ENCODE results near the gene TTC28.

Gene TTC28

DNA sequence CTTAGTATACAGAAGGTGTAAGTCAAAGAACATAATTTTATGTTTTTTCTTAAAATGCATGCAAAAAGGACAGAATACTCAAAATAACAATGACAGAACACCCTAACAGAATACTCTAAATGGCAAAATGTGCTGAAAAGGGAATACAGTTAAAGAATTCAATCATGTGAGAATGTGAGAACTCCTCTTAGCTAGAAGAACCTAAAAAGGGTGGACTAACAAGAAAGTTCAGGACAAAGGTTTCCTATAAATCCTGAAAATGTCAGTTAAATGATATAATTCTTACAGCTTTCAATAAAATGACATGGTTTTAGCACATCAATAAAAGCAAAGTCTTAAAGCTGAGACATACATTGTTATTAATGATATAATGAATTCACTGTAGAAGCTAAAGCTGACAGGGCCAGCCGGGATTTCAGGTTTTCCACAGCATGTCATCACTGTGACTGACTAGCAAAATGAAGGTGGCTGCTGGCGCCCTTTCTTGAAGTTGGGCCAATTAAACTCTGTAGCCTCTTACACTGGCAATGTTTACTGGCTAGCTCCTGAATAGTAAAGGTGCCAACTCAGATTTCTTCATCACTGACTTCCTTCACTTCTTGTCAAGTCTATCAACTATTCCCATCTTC, 244.4 kb downstream of the TTC28 start:
- DNase-seq: no peak

DNA sequence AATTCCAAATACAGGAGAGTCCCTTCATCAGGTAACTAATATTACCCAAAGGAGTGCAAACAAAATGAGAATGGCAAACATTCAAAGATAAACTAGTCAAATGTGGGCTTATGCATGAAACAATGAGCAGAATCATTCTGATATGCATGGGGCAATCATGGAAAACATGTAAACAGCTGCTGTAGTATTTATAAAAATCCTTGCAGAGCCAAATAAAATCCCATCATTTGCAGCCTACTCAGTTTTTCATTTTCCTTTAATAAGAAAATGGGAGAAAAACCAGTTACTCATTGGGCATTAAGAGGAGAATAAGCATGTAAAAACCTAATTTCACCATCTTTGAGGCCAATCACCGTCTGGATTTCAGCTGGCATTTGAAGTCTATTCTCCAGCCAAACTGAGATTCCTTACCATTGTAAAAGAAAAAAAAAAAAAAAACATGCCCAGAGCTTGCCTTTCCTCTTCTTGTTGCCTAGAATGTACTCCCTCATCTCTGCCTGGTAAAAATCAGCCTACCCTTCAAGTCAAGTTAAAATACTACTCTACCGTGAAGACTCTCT, 249.1 kb downstream of the TTC28 start:
- no peak for DNase-seq

DNA sequence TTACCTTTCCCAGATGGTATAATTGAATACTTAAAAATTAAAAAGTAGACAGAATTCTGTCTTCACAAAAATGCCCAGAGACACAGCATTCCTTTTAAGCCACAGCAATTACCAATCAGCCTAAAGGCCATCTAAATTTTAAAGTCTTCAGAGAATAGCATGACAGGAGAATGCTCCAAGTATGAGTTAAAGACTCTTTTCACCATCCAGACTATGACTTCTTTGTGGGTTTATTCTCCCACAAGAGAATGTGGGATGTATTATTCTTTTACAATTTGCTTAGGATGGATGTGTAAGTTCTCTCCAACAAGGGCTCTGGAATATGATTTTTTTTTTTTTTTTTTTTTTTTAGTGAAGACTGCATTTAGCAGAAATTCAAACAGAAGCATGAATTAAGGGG, 249.9 kb downstream of the TTC28 start:
- no peak for DNase-seq

DNA sequence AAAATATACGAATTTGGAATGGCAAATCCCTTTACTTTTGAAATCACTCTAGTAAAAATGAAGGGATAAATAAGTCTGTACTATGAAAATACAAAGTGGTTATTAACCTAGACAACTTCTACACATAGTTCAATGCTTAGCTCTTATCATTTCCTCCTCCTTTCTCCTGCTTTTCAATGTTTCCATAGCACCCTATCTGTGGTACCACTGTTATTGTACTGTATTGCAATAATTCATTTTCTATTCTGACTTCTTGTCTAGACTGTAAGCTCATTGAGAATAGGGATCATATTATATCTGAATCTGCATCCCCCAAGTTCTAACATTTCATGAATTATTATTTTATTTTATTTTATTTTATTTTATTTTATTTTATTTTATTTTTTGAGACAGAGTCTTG, 251.4 kb downstream of the TTC28 start:
- DNase-seq: no peak

DNA sequence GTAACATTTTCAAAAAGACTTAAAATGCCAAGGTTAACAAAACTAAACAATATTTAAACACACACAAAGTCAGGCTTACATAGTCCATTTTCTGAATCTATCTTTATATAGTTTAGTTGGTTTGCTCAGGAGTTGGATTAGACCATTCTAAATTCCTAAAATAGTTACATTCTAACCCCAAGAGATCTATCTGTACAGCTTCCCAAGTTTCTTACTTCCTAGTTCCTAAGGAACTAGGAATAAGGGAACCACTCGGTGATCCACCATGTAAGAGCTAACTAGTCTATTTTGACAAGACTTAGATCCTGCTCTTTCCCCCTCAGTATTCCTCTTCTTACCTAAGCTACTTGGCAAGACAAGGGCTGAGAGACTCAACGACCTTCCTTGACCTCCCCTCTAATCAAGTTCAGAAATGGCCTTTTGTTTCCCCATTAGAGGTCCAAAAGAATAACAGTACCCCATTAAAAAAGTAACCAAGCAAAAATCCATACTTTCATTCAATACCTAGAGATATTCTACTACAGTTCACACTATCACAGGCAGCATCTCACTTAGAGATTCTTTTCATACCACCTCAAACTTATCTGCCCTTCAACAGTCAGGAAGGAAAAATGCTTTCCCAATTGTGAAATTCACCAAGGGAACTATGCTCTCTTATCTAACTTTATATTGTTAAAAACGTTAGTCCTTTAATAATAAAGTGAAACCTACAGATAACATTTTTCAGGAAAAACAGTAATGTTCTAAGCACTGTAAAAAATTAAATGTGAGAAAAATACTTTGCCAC, 253.1 kb downstream of the TTC28 start:
- DNase-seq: no peak

DNA sequence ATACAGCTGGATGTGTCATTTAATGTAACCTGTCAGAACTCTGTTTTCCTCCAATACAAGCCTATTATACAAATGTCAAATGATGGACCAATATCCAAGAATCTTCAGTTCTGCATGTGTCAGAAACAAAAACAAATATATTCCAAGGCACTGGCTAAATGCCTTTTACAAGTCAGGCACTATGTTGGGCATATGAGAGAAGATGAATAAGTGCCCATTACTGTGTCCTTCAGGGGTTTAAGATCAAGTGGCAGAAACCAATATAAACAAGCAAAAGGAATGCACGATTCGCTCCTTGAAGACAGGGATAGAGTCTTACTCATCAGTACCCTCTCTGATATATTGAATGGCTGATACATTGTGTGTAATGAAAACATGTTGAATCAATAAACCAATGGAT, 254.4 kb downstream of the TTC28 start:
- DNase-seq: no peak

DNA sequence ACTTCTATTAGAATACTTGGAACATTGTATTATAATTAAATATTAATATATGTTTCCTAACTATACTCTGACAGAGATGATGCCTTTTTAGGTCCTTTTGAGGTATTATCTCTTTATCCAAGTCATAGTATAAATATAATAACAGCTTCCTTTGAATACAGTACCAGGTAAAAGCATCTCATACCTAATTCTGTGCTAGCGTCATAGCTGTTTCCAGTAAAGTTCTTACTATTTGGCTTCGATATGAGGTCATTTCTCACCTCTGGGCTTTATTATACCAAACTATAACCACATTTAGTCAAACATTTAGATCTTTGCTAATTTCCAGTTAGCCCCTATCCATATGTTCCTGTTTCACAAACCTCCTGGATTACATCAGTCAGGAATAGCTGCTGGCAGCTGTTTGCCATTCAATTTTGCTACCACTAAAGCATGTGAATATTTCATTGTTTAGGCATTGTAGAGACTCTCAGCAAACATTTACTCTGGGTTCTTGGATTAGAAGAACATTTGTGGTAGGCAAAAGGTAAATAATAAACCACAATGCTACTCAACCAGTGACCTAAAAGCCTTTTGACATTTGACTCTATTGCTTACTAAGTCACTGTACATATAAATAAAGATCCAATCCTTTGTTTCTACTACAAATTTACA, 255.1 kb downstream of the TTC28 start:
- no peak for DNase-seq

DNA sequence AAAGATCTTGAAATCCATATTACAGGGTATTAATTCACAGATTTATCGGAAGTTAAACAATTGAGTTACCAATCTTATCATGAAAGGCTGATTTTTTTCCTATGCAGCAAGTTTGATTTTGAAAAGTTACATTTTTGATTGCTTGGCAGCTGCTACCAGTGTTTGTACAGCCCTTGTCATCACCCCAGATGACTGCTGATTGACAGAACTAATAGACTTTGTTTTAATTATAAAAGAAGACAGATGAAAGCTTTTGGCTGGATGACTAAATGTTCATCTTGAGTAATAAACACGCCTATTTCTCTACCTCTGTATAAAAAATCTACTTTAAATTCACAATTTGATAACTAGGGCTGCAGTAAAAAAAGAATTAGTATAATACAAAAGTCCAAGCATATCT, 259.7 kb downstream of the TTC28 start:
- DNase-seq: no peak

DNA sequence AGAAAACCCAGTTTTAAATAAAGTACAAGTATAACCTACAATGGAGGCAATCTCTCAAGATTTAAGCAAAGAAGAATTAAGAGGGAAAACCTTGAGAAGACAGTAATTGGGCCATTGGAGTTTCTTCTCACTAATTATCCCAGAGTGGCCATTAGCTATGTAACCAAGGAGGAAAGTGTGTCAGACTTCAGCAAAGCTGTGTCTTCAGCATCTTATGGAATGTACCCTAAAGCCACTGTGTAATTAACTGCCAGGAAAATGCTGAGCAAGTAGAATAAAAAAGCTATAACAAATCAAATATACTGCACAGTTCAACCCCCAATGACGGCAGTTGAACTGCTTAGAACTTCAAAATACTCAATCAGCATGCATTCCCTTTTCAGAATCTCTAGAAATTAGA, 261.6 kb downstream of the TTC28 start:
- no peak for DNase-seq

DNA sequence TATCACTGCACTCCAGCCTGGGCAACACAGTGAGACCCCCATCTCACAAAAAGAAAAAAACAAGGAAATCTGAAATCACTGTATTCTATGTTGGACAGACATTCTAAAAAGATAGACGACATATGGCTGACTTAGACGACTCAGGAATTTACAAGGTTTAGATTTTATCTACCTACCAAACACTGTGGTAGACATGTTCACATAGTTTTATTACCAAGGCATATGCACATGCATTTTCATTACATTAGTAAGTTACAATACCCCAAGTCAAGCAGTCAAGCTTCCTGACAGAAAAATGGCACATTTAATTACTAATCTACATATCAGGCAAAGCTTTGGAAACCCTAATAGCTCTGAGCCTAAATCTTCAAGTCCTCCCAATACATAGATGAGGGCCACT, 262.2 kb downstream of the TTC28 start:
- DNase-seq: no peak

DNA sequence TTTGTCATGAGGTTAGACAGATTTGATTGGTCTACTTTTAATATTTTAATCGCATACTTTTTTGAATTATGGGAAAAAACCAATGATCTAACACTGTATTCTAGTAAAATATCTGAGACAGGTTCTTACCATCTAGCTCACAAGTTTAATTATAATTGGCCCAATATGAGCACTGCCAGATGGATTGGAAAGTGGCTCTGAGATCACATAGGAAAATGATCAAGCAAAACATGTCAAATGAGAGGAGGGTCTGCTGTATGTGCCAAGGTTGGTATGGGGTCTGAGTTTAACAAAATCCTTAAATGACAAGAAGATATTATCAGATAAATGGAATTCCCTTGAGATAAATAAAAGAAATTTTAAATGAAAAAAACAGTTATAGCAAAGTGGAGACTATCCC, 264.7 kb downstream of the TTC28 start:
- no peak for DNase-seq

DNA sequence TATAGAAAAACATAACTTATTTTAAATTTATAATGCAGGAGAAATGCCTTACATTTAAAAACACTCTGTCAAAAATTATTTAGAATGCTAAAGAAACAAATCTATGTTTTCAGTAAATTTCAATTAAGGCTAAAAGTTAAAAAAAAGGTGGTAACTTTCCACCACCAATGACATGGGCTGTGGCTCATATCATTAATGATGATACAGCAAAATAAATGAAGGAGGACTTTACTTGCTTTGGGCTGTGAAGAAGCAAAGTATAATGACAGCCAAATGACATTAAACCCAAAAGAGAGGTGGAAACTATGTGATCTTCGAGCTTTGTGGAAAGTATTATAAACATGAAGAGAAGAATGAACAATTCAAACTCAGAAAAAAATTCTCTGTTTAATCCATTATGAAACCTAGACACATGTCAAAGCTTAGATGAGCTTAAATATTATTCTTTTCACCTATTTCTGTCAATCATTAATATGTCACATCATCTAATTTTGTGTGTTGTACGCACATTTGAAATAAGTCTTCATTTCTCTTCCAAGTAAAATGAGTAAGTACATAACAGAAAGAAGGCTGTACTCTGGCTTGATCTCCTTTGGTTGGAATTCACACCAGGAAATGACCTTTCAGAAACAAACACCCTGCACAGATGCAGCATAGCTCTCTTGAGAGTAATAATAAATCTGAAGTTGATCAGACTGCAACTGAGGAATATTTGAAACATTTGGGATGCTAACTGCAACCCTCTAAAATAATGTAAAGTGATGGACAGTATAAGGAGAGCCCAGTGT, 265.8 kb downstream of the TTC28 start:
- no peak for DNase-seq

DNA sequence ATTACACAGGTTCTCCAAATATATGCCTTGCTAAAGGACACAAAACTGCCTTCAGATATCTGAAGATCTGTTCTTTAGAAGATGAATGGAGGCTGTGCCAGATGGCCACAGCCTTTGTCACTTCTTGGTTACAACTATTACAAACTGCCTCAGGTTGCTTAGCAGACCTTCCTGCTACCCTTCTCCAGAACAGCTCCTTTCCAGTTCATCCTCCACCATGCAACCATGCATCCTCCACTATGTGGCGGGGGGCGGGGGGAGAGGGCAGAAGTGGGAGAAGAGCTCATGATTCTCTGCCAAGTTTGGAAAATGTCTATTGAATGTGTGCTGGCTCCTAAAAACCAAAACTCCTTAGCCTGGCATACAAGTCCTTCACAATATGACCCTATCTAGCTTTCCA, 267.5 kb downstream of the TTC28 start:
- DNase-seq: no peak

DNA sequence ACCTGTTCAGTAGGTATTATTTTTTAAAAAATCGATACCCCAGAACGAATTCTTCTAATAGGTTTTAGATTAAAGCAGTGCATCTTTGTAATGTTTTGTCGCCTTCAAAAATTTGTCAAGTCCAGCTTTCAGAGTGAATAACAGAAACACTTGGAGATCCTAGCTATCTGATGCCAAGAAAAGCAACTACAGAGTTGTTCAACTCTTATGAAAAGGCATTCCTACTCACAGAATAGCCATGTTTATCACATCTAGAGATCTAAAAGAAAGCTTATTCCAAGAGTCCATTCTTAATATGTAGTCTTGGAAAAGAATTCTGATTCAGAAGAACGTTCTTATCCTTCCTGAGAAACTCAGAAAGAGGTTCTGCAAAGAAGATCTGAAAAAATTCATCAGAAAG, 268.5 kb downstream of the TTC28 start:
- no peak for DNase-seq

DNA sequence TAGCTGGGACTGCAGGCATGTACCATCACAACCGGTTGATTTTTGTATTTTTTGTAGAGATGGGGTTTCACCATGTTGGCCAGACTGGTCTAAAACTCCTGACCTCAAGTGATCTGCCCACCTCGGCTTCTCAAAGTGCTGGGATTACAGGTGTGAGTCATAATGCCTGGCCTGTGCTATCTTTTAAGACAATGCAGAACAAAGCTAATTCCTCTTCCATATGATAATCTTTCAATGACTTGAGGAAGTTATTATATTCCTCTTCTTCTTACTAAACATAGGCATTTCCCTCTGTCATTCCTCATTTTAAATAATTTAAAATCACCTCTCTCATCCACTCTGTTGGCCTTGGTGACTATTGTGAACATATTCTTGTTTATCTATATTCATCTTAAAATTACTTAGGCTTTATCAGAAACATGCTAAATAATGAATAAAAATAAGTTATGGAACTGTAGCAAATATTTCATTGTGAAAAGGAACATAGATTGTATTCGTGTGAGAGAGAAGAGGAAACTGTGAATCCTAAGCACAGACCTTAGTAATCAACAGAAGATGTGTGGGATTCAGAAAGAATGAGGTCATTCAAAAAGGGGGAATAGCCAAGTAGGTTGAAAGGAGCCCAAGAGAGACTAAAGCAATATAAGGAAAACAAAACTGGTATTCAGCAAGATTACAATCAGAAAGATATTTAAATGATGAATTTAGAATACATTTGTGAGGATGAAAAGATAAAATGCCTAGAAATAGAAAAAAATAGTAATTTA, 269.4 kb downstream of the TTC28 start:
- no peak for DNase-seq

DNA sequence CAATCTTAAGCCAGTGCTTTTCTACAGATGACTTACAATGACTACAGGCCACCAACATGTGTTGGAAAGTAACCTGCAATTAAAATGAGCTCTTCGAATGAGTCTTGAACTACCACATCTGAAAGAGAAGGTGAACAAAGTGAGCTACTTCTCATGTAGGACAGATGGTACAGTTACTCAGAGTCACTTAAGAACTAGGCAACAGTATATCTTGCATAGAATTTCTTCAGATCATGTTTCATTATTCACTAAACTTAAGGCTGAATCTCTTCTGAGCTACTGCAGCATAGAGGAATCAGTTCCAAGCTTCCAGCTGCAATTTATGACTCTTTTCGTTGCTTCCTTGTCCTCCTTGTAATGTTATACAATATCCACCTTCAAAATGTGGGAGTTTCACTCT, 270.9 kb downstream of the TTC28 start:
- no peak for DNase-seq

DNA sequence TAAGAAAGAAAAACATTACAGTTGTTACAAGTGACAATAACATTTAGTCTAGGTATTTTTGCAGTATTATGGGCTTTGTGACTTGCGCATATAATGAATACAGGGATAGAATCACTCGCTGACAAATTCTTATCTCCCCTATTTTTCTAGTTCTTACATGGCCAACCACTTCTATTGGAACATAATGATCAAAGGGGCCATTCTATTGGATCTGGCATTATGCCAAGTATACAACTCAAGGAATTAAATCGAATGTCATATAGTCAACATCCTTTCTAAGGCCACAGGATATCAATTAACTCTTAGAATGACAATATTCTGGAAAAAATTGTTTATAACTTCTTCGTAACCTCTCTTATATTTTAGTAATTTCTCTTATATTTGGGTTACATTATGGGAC, 272.0 kb downstream of the TTC28 start:
- no peak for DNase-seq

DNA sequence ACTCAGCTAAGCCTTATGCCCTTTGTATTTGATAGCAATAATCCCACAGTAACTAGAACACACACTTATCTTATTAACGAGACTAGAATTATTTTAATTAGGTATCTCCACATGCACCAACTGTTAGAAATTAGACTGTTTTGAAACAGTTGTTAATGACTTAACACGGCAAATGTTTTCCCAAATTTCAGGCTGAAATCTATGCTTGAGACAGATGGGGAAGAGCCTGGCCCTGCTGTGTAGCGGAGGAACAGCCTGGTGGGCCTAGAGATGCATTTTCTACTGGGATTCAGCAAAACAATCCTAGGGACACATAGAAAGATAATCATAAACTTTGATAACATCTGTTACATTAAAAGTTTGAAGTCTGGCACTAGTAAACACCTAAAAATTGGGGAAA, 273.4 kb downstream of the TTC28 start:
- no peak for DNase-seq

DNA sequence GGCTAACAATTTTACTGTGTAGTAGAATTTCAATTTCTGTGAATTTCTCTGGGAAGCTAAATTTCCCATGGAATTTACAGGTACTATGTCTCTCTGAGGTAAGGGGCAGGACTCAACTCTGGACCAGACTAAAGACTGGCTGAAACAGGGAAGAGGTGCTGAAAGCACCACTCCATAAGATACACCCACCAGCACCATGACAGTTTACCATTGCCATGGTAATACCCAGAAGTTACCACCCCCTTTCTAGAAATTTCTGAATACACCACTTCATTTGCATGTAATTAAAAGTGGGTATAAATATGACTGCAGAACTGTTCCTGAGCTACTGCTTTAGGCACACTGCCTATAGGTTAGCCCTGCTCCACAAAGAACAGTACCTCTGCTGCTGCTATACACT, 274.1 kb downstream of the TTC28 start:
- DNase-seq: no peak

DNA sequence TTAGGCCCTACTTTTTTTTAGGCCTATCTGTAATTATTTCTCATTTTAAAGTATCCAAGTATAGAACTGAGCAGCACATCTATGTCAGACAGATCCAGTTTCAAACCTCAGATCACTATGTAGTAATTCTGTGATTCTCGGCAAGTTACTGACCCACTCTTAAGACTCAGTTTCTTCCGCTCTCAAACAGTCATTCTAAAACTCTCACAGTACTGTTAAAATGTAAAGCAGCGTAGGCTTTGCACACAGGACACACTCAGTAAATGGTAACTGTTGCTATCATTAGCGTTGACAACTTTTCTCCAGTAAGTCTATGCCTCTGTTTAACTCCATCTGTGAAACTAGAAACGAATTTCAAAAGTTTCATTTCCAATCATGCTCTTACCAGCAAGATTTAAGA, 277.1 kb downstream of the TTC28 start:
- DNase-seq: no peak

DNA sequence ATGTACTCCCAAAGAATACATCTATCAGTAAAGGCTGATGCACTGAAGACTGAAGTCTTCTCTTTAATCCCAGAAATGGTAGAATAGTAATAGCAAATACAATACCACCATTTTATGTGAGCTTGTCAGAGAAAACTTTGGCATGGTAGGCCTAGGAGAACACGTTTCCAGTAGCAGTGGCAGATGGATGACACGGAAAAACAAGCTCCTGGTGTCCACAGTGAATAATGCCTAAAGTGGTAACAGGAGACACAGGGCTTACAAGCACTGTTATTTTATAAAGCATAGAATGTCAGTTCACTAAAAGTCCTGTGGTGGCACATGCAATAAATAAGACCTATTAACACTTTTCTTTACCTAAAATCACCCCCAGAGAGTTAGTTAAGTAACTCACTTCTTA, 277.6 kb downstream of the TTC28 start:
- DNase-seq: no peak

DNA sequence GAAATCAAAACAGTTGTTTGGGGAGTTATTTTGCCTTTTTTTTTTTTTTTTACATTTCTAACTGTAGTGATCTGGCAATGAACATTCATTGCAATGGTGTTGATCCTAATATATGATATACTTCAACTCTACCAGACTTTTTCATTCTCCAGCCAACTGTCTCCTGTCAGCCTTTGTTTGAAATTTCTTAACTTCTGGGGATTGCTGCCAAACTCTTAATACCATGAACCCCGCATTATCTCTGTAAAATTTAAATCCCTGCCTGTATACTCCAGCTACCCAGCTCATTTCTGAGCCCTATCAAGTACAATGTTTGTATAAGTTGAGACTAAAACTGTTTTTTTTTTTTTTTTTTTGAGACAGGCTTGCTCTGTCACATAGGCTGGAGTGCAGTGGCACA, 280.7 kb downstream of the TTC28 start:
- no peak for DNase-seq

DNA sequence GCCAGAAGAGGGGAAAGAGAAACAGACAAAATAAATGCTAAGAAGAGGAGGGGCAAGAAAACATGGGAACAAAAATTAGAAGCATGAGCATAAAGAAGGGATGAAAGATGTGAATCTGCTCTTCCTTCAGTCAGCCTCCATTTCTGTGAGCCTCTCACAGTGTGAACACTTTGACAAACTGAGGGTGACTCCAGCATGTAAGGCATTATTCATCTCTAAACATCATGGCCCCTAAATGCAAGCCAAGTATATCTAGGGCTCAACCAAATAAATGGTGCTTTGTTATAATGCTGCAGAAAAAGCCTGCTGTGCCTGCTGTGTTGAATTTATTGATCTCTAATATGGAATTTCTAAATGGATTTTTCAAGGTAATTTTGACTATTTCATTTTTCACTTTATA, 281.3 kb downstream of the TTC28 start:
- no peak for DNase-seq

All from NCI-H1048 (cell line).